Neuron (in vitro differentiated cells): Measurements from ENCODE around the gene KRT1.
"Not testable (repeated sequence)": the region's sequence is repeated elsewhere in the genome, so short reads cannot be mapped to it uniquely, and the experiment has no call there.

Experiments used
- H2AFZ ChIP-seq: one replicate; pipeline ENCODE4 v1.6.1; 2013; ENCODE audit warnings: low read depth, mild to moderate bottlenecking, inconsistent platforms, low read length, moderate library complexity
- H3K27me3 ChIP-seq: one replicate; pipeline ENCODE4 v1.6.1; 2013; ENCODE audit warnings: low read length; ENCODE audit not compliant: insufficient read depth
- H3K36me3 ChIP-seq: one replicate; pipeline ENCODE4 v1.6.1; 2013; ENCODE audit warnings: low read length; ENCODE audit not compliant: insufficient read depth
- H3K4me1 ChIP-seq: one replicate; pipeline ENCODE4 v1.6.1; 2013; ENCODE audit warnings: low read length; ENCODE audit not compliant: insufficient read depth
- H3K4me3 ChIP-seq: 2 replicates; pipeline ENCODE4 v1.5.1; 2013; ENCODE audit warnings: mild to moderate bottlenecking, low read length, moderate library complexity
- H3K9me3 ChIP-seq: one replicate; pipeline ENCODE4 v1.6.1; 2013; ENCODE audit warnings: low read length

KRT1 gene

DNA sequence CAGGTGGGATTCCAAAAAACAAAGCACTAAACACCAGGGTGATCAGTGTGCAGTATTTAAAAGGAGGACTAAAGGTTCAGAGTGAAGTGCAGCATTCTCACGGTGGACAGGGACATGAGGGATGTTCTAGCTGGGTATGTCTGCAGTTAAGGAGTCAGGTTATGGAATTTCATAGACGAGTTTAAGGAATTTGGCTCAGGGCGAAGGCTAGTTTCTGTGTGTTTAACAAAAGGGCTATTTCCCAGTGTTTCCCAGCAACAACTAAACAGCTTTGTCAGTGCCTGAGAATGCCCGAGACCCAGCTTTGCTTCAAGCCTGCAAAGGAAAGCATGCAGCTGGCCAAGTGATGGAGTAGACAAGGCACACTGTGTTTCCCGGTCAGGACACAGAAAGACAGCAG is 7.0 kb downstream of the KRT1 start:
- H3K27me3 ChIP-seq = no peaks in the 10 kb centered on the region
- H3K9me3 ChIP-seq = no peaks in the 10 kb centered on the region
- no peaks in the 10 kb centered on the region for H3K36me3 ChIP-seq
- no peaks in the 10 kb centered on the region for H3K4me1 ChIP-seq
- H2AFZ ChIP-seq = no peak overlapping the region
- no peak overlapping the region for H3K4me3 ChIP-seq

DNA sequence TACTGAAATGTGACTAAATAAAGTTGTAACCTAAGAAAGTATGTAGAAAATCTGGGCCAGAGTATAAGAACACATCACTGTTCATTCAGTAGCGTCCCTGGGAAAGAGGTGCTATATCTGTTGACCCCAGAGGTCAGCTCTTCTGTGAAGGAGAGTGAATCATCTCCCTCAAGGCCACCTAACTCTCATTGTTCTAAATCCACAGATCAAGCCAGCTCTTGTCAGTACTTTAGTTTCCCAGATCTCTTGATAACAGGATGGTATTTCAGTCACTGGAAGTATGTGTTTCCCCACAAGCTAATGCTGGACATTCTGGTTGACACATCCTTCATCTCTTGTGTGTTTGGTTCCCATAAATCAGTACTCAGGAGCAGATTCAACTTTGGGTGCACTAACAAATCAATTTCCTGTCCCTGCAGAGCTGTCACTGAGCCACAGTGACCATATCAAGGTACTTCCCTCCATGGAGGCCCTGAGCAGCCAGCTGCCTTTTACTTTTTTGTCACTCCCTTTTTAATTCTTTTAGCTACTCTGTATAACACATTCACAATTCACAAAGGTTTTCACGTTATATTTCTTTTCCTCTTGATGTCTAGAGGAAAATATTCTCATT is 7.8 kb downstream of the KRT1 start:
- Histone ChIP-seq H3K27me3 (no peaks in the 10 kb centered on the region), H2AFZ (no peak overlapping the region), H3K4me1 (no peaks in the 10 kb centered on the region), H3K36me3 (no peaks in the 10 kb centered on the region), H3K4me3 (no peak overlapping the region), H3K9me3 (no peaks in the 10 kb centered on the region)

DNA sequence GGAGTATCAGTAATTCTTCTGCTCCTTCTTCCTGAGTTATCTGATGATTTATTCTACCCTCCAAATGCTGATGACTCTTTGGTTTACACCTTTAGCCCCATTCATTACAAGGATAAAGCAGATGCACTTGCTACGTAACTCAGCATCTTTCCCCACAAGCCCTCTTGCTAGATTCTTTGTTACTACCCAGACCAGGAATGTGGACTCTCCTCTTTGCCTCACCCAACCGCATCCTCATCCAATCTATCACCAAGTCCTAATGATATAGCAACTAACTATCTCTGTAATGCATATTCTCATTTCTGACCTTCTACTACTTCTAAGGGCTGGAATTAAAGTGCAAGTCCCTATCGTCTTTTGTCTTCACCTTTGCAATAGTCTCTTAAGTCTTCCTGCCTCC is 9.2 kb downstream of the KRT1 start:
- H3K9me3 ChIP-seq = no peaks in the 10 kb centered on the region
- H3K4me1 ChIP-seq = no peaks in the 10 kb centered on the region
- H2AFZ ChIP-seq = no peak overlapping the region
- H3K36me3 ChIP-seq = no peaks in the 10 kb centered on the region
- no peak overlapping the region for H3K4me3 ChIP-seq
- H3K27me3 ChIP-seq = no peaks in the 10 kb centered on the region

- no peaks in the 10 kb centered on the region for H3K36me3 ChIP-seq
- H3K4me3 ChIP-seq = no peak overlapping the region
- H3K9me3 ChIP-seq = no peaks in the 10 kb centered on the region
- H3K4me1 ChIP-seq = no peaks in the 10 kb centered on the region
- H3K27me3 ChIP-seq = no peaks in the 10 kb centered on the region
- H2AFZ ChIP-seq = no peak overlapping the region
Measured at GRCh38 chr12:52670506-52670905, 9.7 kb downstream of the KRT1 start.

DNA sequence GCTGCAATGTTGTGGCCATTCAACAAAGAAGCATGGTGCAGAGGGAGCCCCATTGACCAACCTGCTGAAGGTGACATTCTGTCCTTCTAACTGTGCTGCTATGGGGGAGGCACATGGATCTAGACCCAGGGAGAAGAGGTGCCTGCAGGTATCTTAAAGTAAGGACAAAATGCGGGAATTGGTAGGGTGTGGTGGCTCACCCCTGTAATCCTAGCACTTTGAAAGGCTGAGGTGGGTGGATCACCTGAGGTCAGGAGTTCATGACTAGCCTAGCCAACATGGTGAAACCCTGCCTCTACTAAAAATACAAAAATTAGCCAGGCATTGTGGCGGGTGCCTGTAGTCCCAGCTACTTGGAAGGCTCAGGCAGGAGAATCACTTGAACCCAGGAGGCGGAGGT is 10.3 kb downstream of the KRT1 start:
- not testable (repeated sequence) for H3K9me3 ChIP-seq, H3K36me3 ChIP-seq, H3K27me3 ChIP-seq, H2AFZ ChIP-seq, H3K4me1 ChIP-seq, H3K4me3 ChIP-seq

DNA sequence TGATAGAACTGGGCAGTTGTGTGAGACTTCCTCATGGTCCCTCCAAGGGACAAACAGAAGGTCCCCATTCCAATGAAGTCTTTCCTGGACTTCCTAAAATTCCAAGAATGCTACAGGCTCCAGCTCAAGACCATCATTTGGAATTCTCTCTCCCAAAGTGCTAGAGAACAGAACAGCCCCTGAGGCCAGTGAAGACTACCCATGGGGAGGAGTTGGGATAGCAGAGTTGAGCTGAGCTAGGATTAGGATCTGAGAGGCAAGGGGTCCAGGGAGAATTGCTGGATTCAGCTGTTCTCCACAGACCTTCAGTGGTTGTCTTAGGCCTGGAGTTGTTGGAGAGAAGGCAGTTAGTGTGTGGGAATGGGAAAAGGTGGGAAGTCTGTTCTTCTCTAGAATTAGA is 10.8 kb downstream of the KRT1 start:
- Histone ChIP-seq H3K9me3 (no peaks in the 10 kb centered on the region), H3K27me3 (no peaks in the 10 kb centered on the region), H3K4me3 (no peak overlapping the region), H3K4me1 (no peaks in the 10 kb centered on the region), H3K36me3 (no peaks in the 10 kb centered on the region), H2AFZ (no peak overlapping the region)

- H3K4me1 ChIP-seq = no peaks in the 10 kb centered on the region
- H2AFZ ChIP-seq = no peak overlapping the region
- no peaks in the 10 kb centered on the region for H3K27me3 ChIP-seq
- H3K4me3 ChIP-seq = no peak overlapping the region
- H3K9me3 ChIP-seq = no peaks in the 10 kb centered on the region
- H3K36me3 ChIP-seq = no peaks in the 10 kb centered on the region
Measured at GRCh38 chr12:52667931-52668330, 12.3 kb downstream of the KRT1 start.

- Histone ChIP-seq H3K27me3 (no peaks in the 10 kb centered on the region), H2AFZ (no peak overlapping the region), H3K4me1 (no peaks in the 10 kb centered on the region), H3K4me3 (no peak overlapping the region), H3K36me3 (no peaks in the 10 kb centered on the region), H3K9me3 (no peaks in the 10 kb centered on the region)
Measured at GRCh38 chr12:52667509-52667908, 12.7 kb downstream of the KRT1 start.

GRCh38 chr12:52666471-52666870 is 13.7 kb downstream of the KRT1 start:
- Histone ChIP-seq H3K4me3 (no peak overlapping the region), H3K27me3 (no peaks in the 10 kb centered on the region), H3K9me3 (no peaks in the 10 kb centered on the region), H3K36me3 (no peaks in the 10 kb centered on the region), H2AFZ (no peak overlapping the region), H3K4me1 (no peaks in the 10 kb centered on the region)

DNA sequence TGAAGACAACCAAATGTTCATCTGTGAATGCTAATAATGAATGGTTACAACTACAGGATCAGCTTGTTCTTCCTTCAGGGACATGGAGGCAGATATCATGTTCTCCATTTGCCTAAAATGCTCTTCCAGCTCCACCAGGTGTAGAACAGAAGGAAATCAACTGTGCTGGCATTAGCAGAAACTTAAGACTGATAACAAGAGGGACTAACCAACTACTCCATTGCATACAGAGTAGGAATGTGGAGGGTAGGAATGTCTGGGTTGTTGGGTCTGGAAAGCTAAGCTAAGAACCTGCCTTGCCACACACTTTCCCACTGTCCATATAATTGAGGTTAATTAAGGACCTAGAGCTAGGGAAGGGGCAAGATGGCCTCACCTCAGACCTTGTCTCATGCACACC is 16.8 kb downstream of the KRT1 start:
- H3K36me3 ChIP-seq = no peaks in the 10 kb centered on the region
- H3K9me3 ChIP-seq = no peaks in the 10 kb centered on the region
- H3K27me3 ChIP-seq = no peaks in the 10 kb centered on the region
- H3K4me1 ChIP-seq = no peaks in the 10 kb centered on the region
- no peak overlapping the region for H3K4me3 ChIP-seq
- H2AFZ ChIP-seq = no peak overlapping the region

GRCh38 chr12:52662918-52663229 is 17.3 kb downstream of the KRT1 start:
- Histone ChIP-seq H3K27me3 (no peaks in the 10 kb centered on the region), H2AFZ (no peak overlapping the region), H3K4me3 (no peak overlapping the region), H3K9me3 (no peaks in the 10 kb centered on the region), H3K4me1 (no peaks in the 10 kb centered on the region), H3K36me3 (no peaks in the 10 kb centered on the region)

- Histone ChIP-seq H3K4me3 (no peak overlapping the region), H2AFZ (no peak overlapping the region), H3K9me3 (no peaks in the 10 kb centered on the region), H3K27me3 (no peaks in the 10 kb centered on the region), H3K4me1 (no peaks in the 10 kb centered on the region), H3K36me3 (no peaks in the 10 kb centered on the region)
Measured at GRCh38 chr12:52662093-52662917, 17.9 kb downstream of the KRT1 start.

DNA sequence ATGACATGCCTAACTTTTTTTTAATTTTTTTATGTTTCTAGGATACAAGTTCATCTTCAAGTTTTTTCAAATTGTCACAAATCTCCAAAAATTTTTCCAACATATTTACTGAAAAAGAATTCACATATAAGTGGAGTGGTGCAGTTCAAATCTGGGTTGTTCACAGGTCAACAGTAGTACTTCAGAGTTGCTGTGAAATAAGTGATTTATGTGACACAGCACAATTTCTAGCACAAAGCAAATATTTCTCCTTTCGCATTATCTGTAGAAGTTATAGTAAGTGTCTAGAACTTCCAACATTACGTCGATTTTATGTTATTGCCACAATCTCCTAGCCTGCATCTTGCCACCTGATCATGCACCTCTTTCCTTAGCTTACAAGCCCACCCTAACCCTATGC is 18.5 kb downstream of the KRT1 start:
- Histone ChIP-seq H3K4me3 (no peak overlapping the region), H3K36me3 (no peaks in the 10 kb centered on the region), H3K9me3 (no peaks in the 10 kb centered on the region), H2AFZ (no peak overlapping the region), H3K4me1 (no peaks in the 10 kb centered on the region), H3K27me3 (no peaks in the 10 kb centered on the region)
